ENCODE data around the gene SLC9A3. TPM values are rescaled to one million over a fixed set of nuclear protein-coding genes. Genes with fewer than 3 reads are reported as not detected.

The SLC9A3 gene
- total and polyA plus RNA-seq, 2 of the 13 experiments (the other 11 are each of a cell fraction or from before 2014, with no cell fraction given): 1.5 to 1.8 TPM

- in situ Hi-C loops (cut with HindIII; ENCODE audit: extremely low pct_ligation_motif_present, low pct_unique_long_range_greater_than_20kb): no loop called here
- TF ChIP-seq ZFP90 (CRISPR knock-in tag; IDR thresholded peaks at IDR 0.05; ENCODE audit: borderline replicate concordance) (no peak), HMG20B (CRISPR knock-in tag; conservative IDR thresholded peaks at IDR 0.05) (no peak), PRDM15 (CRISPR knock-in tag; IDR thresholded peaks at IDR 0.05) (no peak), SP1 (IDR thresholded peaks at IDR 0.05) (no peak), SP1 (CRISPR knock-in tag; IDR thresholded peaks at IDR 0.05) (no peak), ZNF704 (CRISPR knock-in tag; IDR thresholded peaks at IDR 0.05; ENCODE audit: borderline replicate concordance) (no peak), KAT7 (CRISPR knock-in tag; IDR thresholded peaks at IDR 0.05; ENCODE audit: borderline replicate concordance) (no peak), ZNF75D (CRISPR knock-in tag; IDR thresholded peaks at IDR 0.05; ENCODE audit: borderline replicate concordance) (no peak), ZNF121 (CRISPR knock-in tag; IDR thresholded peaks at IDR 0.05) (no peak), CENPT (CRISPR knock-in tag; IDR thresholded peaks at IDR 0.05; ENCODE audit: low read depth) (no peak), FOSL1 (CRISPR knock-in tag; IDR thresholded peaks at IDR 0.05; ENCODE audit: borderline replicate concordance) (no peak), RELA (CRISPR knock-in tag; IDR thresholded peaks at IDR 0.05) (no peak), SALL2 (CRISPR knock-in tag; IDR thresholded peaks at IDR 0.05) (no peak), ZBTB44 (CRISPR knock-in tag; IDR thresholded peaks at IDR 0.05) (no peak), ASH2L (IDR thresholded peaks at IDR 0.05; ENCODE audit: insufficient read length, low read depth, low read length) (no peak), SNAPC5 (CRISPR knock-in tag; IDR thresholded peaks at IDR 0.05; ENCODE audit: borderline replicate concordance) (no peak), FOXM1 (CRISPR knock-in tag; IDR thresholded peaks at IDR 0.05) (no peak), ZMAT5 (CRISPR knock-in tag; IDR thresholded peaks at IDR 0.05; ENCODE audit: borderline replicate concordance, low read depth) (no peak)
Measured at GRCh38 chr5:465591-466403, 58.5 kb downstream of the SLC9A3 start.

More at GRCh38 chr5:465591-466403, 58.5 kb downstream of the SLC9A3 start:
- Histone ChIP-seq H3K9me3 (ENCODE audit: low read length) (no peaks in the 10 kb centered on the region), H3K27ac (ENCODE audit: extremely low read length, insufficient read depth, low read length) (no peak overlapping the region), H3K9ac (ENCODE audit: insufficient read depth, low read depth, low read length) (no peak overlapping the region), H3K27me3 (ENCODE audit: control insufficient read depth in 1 of 2, insufficient read depth in 2 of 2, low read length in 2 of 2) (no peaks in the 10 kb centered on the region), H3K4me3 (replicated peaks in 1 of 3; ENCODE audit: insufficient read depth in 1 of 3, low read depth in 2 of 3, low read length in 3 of 3) (no peak overlapping the region), H4K20me1 (ENCODE audit: insufficient read depth, low read length) (no peaks in the 10 kb centered on the region), H3K4me1 (ENCODE audit: insufficient read depth, low read length) (peaks cover 2% of the 10 kb centered on the region), H3K4me2 (ENCODE audit: low read depth, low read length) (no peak overlapping the region), H3K79me2 (ENCODE audit: insufficient read depth, low read length) (no peaks in the 10 kb centered on the region), H2AFZ (ENCODE audit: low read length) (no peak overlapping the region), H3K36me3 (replicated peaks in 1 of 2; ENCODE audit: control insufficient read depth in 1 of 2, insufficient read depth in 2 of 2, low read length in 2 of 2) (peaks cover 5 to 16% of the 10 kb centered on the region in 2 experiments; a peak in 3 of 5 replicates)
- BruUV-seq (replicated peaks): no TSS peak
- DNase-seq (ENCODE audit: low spot score): no peak
- no peak for FAIRE-seq
- ChIA-PET POLR2A (no interaction called here), CTCF (ENCODE audit: low intra/inter-chr PET ratio, low total read pairs) (no interaction called here)
- WGBS (ENCODE audit: low lambda C conversion rate): 96% methylated on average over 18 of the region's 29 CpGs
- intact Hi-C loops (cut with micrococcal nuclease; ENCODE audit: unreplicated experiment): no loop called here
- no peak; the same call in 2 of the 3 replicates for ATAC-seq

Data from HepG2 (cell line).